HG02884 (cell line): ENCODE measurements around the gene SSTR3.

ENCODE experiments used
- ATAC-seq: cut with Tn5 transposase; IDR thresholded peaks from one replicate; pipeline ENCODE4 v1.9.1; 2021; ENCODE audit warnings: mild to moderate bottlenecking, moderate library complexity; ENCODE audit not compliant: unreplicated experiment

The SSTR3 gene

DNA sequence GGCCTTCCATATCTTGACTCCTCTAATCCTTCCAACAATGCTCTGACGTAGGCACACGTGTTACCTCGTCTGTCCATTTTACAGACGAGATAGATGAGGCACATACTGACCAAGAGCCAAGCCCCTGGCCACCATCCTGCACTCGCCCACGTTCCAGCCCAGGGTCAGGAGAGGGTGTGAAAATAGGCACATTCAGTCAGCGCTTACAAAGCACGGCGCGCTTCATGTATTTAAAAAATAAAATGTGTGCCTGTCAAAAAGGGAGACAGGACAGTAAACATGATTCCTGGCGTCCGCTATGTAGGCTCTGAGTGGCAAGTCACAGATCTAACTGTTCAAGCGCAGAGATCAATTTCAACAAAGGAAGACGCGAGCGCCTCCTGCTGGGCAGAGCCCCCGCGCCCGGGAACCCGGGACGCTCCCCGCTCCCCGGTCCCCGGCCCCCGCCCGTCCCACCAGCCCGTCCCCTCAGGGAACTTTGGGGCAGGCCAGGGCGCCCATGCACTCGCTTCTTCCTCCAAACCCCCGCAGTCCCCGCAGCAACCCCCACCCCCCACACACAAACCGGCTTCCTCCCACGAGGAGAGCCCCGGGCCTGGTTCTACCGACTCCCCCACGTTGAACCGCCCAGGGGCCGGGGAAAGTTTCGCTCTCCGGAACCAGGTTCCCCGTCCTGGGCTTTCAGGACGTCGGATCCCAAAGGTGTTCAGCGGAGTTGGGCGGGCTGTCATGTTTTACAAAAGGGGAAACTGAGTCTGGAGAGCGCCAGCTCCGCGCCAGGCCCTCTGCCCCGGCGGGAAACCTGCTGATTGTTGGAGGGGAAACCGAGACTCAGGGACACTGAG lies 13.8 kb downstream of the SSTR3 start:
- ATAC-seq, result no peak

- no peak for ATAC-seq
Observed at GRCh38 chr22:37197451-37198257, 14.6 kb downstream of the SSTR3 start.

DNA sequence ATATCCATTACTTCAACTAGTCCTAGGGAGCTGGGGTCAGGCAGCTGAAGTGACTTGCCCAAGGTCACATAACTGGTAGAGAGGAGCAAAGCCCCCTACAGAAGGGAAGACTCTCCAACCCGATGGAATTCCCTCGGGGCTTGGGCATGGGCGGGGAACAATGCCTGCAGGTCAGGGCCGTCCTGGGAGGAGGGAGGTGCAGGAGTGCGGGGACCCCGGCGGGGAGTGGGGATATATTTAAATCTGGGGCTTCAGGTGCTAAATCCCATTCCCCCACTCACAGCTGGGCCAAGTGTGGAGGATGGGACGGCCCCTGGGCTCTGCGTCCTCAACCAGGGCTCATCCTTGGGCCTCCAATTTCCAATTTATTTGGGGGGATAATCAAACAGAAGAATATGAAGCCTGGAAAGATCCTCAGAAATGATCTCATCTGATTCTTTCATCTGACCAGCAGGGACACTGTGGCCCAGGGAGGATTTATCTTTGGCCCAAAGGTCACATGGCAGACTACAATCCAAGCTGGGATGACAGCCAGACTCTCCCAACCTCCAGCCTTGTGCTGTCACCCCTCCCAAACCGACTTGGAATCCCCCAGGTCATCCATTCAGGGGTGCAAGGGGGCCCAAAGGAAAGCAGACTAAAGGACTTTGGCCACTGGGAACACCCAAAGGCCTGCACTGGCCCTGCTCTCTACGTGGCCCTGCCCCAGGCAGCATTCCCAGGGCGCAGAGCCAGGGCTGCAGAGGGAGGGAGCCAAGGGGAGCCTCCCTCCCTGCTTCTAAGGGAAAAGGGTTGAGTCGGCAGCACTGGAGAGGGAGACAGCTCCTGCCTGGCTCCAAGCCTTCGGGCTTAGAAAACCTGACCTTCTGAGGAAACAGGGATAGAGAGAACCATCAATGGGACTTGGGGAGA lies 15.5 kb downstream of the SSTR3 start:
- no peak for ATAC-seq

DNA sequence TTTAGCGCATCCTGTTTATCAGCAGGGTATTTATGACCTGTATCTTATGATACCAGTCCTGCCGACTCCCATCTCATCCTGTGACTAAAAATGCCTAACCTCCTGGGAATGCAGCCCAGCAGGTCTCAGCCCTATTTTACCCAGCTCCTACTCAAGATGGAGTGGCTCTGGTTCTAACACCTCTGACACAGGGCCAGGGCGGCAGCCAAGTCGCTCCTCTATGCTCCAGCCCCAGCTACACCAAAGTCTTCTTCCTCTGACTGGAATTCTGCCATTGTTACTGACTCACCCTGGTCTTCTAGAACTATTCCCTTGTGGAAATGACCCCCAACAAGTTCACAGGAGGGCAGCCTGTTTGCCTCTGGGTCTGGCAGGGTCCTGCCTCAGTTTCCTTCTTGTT lies 16.4 kb downstream of the SSTR3 start:
- ATAC-seq, result no peak

GRCh38 chr22:37194750-37195149 lies 17.5 kb downstream of the SSTR3 start:
- no peak for ATAC-seq

DNA sequence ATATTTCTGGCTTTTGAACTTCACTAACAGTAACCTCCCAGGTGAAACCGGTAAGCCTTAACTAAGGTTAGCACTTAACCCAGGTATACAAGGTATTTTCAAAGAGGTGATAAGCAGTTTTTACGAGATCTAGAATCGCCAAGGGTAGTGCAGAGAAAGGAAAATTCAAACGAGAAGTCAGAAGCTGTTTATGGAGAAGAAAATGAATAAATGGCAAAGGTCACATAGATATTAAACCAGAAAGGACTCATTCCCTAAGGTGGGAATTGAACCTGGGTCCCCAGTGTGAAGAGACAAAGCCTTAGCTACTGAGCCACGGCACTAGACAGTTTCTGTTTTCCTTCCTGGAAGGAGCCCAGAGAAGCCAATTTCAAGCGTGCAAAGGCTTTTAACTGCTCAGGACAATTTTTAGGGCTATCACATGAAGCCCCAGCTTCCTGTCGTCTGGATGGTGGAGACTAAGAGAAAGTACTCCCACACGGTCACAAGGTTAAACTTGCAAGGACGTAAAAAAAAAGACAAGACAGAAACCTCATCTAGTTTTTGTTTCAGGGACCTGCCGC lies 18.6 kb downstream of the SSTR3 start:
- no peak for ATAC-seq

GRCh38 chr22:37192741-37193140 lies 19.5 kb downstream of the SSTR3 start:
- no peak for ATAC-seq

- no peak for ATAC-seq
Observed at GRCh38 chr22:37192204-37192603, 20.1 kb downstream of the SSTR3 start.

- ATAC-seq, result no peak
Observed at GRCh38 chr22:37190262-37190780, 22.0 kb downstream of the SSTR3 start.

GRCh38 chr22:37188901-37189466 lies 23.3 kb downstream of the SSTR3 start:
- no peak for ATAC-seq

DNA sequence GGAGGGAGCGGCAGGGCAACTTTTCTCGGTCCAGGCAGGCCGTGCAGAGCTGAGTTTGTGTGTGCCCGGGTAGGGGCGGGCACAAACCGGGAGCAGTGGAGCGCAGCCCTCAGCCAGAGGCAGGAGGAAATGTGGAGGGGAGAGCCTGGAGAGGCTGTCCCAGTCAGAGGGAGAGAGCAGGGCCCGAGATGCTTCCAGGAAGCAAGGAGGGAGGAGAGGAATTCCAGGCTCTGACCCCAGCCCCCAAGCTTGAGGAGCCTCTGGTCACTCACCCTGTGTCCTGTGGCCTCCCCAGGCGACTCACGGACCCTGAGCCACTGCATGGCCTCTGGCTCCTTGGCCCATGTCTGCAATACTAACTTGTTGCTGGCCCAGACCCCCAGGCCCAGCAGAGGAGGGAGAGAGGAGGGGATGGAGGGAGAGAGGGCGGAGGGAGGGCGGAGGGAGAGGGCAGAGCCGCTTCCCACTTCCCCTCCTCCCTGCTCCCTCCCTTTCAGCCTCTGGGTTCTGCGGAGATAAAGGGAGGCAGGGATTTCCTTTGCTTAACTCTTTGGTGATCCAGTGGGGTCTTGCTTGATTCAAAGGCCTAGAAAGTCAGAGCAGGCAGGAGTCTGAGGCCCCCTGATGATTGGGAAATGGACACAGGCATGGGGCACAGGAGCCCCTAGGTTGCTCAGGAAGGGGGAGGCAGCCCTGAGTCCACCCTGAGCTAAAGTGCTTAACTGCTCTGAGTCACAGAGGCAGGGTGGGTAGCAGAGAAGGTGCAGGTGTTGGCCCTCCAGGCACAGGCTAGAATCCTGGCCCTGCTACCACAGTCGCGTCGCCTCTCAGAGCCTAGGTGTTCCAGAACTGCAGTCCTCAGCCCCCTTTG lies 24.2 kb downstream of the SSTR3 start, which contains the start of gene C1QTNF6:
C1QTNF6 (minus strand) TSS at position 357 of the 871 bp plus-strand sequence; CDS start at position 323, 34 bp downstream.
- ATAC-seq, result no peak

DNA sequence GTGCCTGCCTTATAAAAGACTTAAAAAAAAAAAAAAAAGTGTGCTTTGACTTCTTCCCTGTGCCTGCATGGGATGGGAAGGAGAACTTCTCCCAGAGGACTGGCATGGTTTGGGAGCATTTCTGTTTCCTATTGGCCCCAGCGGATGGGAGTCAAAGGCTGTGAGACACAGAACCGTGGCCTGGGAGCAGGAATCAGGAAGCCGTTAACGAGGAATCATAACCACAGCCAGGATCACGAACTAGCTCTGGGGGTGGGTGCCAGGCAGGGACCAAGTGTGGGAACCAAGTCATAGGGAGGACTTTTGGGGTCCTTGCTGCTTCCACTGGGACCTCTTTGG lies 24.8 kb downstream of the SSTR3 start:
- no peak for ATAC-seq

DNA sequence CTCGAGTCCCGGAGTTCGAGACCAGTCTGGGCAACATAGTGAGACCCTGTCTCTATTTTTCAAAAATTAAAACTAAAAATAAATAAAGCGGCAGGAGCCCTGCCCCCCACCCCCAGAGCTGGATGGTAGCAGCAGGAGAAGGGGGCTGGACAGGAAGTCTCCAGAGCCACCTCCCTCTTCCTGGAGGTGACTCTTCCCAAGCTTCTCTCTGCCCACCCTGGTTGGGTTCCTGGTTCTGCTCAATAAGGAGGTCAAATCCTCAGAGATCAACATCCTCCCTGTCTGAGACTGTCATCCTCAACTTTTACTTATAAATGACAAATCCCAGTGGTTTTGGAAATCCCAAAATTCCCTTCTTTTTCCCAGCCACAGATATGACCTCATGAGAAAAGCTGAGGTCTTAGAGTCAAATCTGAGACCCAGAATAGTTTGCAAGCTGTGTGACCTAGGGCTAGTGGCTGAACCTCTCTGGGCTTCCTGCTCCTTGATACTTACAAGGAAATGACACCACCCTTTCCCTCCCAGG lies 25.2 kb downstream of the SSTR3 start:
- no peak for ATAC-seq

- no peak for ATAC-seq
Observed at GRCh38 chr22:37186228-37186996, 25.9 kb downstream of the SSTR3 start.

- no peak for ATAC-seq
Observed at GRCh38 chr22:37185646-37186227, 26.5 kb downstream of the SSTR3 start.

- ATAC-seq, result no peak
Observed at GRCh38 chr22:37184816-37185541, 27.3 kb downstream of the SSTR3 start.

- ATAC-seq, result no peak
Observed at GRCh38 chr22:37184380-37184755, 27.9 kb downstream of the SSTR3 start.
